Measurements from ENCODE around the gene RAB40B. TPM values are rescaled to one million over a fixed set of nuclear protein-coding genes. Genes with fewer than 3 reads are reported as not detected.

RAB40B gene
- total and polyA plus RNA-seq, 4 donors, result 2.9 to 12.1 (median 10.5) TPM

DNA sequence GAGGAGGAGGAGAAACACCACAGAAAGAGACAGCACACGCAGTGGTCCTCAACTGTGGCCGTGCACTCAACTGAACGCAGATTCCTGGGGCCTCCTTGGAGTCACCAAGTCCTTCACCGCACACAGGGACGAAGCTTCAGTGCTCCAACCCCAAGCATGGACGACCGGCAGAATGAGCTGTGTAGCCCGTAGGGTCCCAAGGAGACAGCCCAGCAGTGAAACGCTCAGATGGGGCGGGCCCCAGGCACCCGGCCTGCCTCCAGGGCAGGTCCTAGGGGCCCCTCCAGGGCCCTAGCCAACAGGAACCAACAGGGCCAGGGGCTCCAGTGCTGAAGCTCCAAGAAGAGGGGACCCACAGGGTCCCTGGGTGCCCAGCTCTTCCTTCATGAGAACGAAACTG is 13.2 kb downstream of the RAB40B start:
- 95% methylated on average over 12 of the region's 12 CpGs for WGBS
- no peak for DNase-seq (ENCODE audit: low spot score)
- no peak overlapping the region for H3K9ac ChIP-seq (ENCODE audit: low read depth in 1 of 2, low read length in 2 of 2)
- no peaks in the 10 kb centered on the region for H3K27me3 ChIP-seq (ENCODE audit: control insufficient read depth in 4 of 4, insufficient read depth in 4 of 4, low read length in 3 of 4)
- no peaks in the 10 kb centered on the region for H3K9me3 ChIP-seq (ENCODE audit: control insufficient read depth in 4 of 4, low read length in 3 of 4)
- TF ChIP-seq RXRA (IDR thresholded peaks at IDR 0.05) (no peak), HNF4A (conservative IDR thresholded peaks at IDR 0.05) (no peak), FOXA2 (IDR thresholded peaks at IDR 0.05) (no peak), REST (IDR thresholded peaks at IDR 0.05) (no peak), MAX (IDR thresholded peaks at IDR 0.05) (no peak), RAD21 (IDR thresholded peaks at IDR 0.05) (no peak), HNF4G (IDR thresholded peaks at IDR 0.05) (no peak), NR2F2 (IDR thresholded peaks at IDR 0.05) (no peak), TAF1 (conservative IDR thresholded peaks at IDR 0.05) (no peak), ATF3 (IDR thresholded peaks at IDR 0.05) (no peak), SP1 (IDR thresholded peaks at IDR 0.05) (no peak), GABPA (IDR thresholded peaks at IDR 0.05 in 1 of 2, conservative IDR thresholded peaks at IDR 0.05 in 1 of 2) (no peak), JUND (IDR thresholded peaks at IDR 0.05) (no peak), CTCF (IDR thresholded peaks at IDR 0.05; ENCODE audit: low read depth, low read length, missing input control) (no peak)
- H3K36me3 ChIP-seq (ENCODE audit: control insufficient read depth in 4 of 4, insufficient read depth in 3 of 4, low read depth in 1 of 4, low read length in 3 of 4), result no peaks in the 10 kb centered on the region
- H3K4me3 ChIP-seq (ENCODE audit: low read depth in 1 of 3, low read length in 3 of 3), result no peak overlapping the region
- H3K4me1 ChIP-seq (ENCODE audit: control insufficient read depth in 4 of 4, insufficient read depth in 4 of 4, low read length in 3 of 4), result peaks cover 2 to 18% (median 8%) of the 10 kb centered on the region in 4 donors
- peak overlapping the region; percentile 46 to 90 for H3K27ac ChIP-seq (ENCODE audit: low read depth in 1 of 2, low read length in 2 of 2)

- Histone ChIP-seq H3K9me3 (ENCODE audit: control insufficient read depth in 4 of 4, low read length in 3 of 4) (no peaks in the 10 kb centered on the region), H3K4me3 (ENCODE audit: low read depth in 1 of 3, low read length in 3 of 3) (peak overlapping the region in 2 of 3 donors; percentile 20 to 36), H3K27ac (ENCODE audit: low read depth in 1 of 2, low read length in 2 of 2) (peak overlapping the region; percentile 78 to 90), H3K4me1 (ENCODE audit: control insufficient read depth in 4 of 4, insufficient read depth in 4 of 4, low read length in 3 of 4) (peaks cover 2 to 21% (median 8%) of the 10 kb centered on the region in 4 donors), H3K36me3 (ENCODE audit: control insufficient read depth in 4 of 4, insufficient read depth in 3 of 4, low read depth in 1 of 4, low read length in 3 of 4) (no peaks in the 10 kb centered on the region), H3K9ac (ENCODE audit: low read depth in 1 of 2, low read length in 2 of 2) (peak overlapping the region in 1 of 2 donors; percentile 8), H3K27me3 (ENCODE audit: control insufficient read depth in 4 of 4, insufficient read depth in 4 of 4, low read length in 3 of 4) (no peaks in the 10 kb centered on the region)
- WGBS, result 34% methylated on average over 13 of the region's 13 CpGs
- no peak for DNase-seq (ENCODE audit: low spot score)
- TF ChIP-seq CTCF (IDR thresholded peaks at IDR 0.05; ENCODE audit: low read depth, low read length, missing input control), result no peak
- no peak for TF ChIP-seq TAF1 (conservative IDR thresholded peaks at IDR 0.05)
- peak; percentile 89 for TF ChIP-seq SP1 (IDR thresholded peaks at IDR 0.05)
- peak; percentile 73 for TF ChIP-seq ZBTB33 (IDR thresholded peaks at IDR 0.05)
- peak; percentile 85 to 87 for TF ChIP-seq RXRA (IDR thresholded peaks at IDR 0.05)
- TF ChIP-seq YY1 (IDR thresholded peaks at IDR 0.05), result peak; percentile 86
- TF ChIP-seq REST (IDR thresholded peaks at IDR 0.05), result peak; percentile 50
- peak; percentile 86 for TF ChIP-seq FOXA1 (IDR thresholded peaks at IDR 0.05)
- TF ChIP-seq RAD21 (IDR thresholded peaks at IDR 0.05), result no peak
- TF ChIP-seq MAX (IDR thresholded peaks at IDR 0.05), result peak; percentile 7
These were observed 14.2 kb downstream of the RAB40B start for GRCh38 chr17:82684228-82684841.

Data from liver (tissue), 9 donors.